ENCODE measurements around the gene RNF14.

The RNF14 gene

DNA sequence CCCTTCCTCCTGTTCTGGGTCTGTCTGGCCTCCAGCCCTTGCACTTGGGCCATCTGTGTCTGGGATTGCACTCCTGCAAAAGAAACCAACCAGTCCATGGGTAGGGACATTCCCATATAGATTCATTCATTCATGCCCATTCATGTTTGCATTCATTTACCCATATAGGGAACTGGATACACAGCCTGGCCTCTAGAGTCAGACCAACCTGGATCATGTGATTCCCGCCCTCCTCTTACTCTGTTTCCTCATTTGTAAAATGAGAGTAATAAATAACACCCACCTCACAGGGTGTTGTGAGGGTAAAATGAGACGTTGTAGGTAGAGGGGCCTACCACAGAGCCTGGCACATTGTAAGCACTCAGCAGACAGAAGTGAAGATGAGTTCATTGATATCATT is 19.4 kb upstream of the RNF14 start:
- no peak for DNase-seq

DNA sequence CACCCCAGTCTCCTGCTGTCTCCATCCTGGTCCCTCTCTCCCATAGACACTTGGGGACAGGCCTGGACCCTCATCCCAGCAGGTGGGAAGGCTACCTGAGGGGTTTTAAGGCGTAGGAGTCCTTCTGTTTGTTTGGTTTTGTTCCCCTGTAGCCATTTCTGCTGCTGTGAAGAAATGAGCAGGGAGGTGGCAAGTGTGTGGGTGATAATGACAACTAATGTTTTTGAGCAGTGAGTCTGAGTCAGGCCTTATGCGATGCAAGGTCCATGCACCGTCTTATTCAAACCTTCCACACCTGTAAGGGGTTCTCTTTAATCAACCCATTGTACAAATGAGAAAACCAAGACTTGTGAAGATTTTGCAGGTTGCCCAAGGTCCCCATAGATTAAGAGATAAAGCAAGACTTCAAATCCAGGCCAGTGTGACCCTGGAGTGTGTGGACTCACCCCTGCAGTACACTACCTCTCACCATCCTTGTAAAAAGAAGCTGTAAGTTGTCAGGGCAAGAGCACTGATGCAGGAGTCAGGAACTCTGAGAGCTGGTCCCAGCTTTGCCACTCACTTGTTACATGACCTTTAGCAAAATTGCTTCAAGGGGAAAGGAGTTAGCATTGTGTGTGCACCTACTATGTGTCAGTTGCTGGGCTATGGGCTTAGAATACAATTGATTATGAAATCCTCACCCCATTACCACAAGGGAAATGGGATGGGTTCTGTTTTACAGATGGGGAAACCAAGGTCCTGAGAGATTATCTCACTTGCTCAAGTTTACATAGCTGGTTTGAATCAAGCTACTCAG is 18.5 kb upstream of the RNF14 start:
- DNase-seq, result no peak

DNA sequence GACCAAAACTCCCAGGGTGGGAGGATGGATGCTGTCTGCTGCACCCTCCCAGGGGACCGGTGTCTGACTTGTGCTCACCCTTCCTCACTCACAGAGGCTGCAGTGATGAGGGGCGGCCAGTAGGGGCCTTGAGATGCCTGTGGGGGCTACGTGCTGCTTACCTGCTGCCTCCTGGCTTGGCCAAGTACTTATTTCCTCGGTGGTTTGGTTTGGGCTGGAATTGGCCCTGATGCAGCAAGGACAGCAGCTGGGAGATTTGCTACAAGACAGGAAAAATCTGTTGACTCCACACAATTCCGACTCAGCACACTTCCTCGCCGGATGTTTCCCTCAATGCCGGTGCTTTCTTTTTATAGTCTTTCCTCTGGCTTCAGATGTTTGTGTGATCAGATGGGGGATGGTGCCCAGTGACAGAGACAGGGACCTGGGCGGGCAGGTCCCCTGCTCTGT is 17.5 kb upstream of the RNF14 start:
- DNase-seq, result peak in 3 of 6 experiments; percentile 3 to 52 (median 5)

DNA sequence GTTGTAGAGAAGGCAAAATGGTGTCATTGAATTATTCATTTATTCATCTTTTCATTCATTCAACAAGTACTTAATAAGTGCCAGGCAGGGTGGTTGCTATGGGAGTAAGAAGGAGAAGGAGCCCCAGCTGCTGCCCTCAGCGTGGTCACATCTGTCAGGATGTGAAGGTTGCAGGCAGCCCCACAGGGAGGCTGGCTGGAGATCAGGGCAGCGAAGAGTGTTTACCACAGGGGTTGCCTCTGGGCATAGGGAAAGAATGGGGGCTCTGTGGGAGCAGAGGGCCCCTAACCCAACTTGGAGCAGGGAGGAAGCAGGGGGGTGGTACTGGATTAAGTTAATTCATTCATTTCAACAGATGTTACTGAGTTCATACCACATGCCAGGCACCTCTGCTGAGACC is 16.9 kb upstream of the RNF14 start:
- no peak for DNase-seq

DNA sequence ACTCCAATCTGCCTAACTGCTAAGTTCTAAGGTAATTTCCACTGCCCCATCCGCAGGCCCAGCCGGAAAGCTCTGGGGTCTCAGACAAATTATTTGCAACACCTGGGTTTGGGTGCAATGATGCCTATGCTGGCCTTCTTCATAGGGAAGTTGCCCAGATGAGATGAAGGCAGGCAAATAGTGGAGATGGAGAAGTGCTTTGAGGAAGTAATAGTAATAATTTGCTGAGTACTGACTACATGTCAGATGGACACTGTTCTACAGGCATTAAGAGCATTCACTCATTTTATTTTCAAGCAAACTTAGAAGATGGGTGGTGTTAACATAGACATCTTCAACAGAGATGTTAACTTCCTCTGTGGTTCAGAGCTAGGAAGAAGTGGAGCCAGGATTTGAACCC is 14.7 kb upstream of the RNF14 start:
- DNase-seq, result no peak

DNA sequence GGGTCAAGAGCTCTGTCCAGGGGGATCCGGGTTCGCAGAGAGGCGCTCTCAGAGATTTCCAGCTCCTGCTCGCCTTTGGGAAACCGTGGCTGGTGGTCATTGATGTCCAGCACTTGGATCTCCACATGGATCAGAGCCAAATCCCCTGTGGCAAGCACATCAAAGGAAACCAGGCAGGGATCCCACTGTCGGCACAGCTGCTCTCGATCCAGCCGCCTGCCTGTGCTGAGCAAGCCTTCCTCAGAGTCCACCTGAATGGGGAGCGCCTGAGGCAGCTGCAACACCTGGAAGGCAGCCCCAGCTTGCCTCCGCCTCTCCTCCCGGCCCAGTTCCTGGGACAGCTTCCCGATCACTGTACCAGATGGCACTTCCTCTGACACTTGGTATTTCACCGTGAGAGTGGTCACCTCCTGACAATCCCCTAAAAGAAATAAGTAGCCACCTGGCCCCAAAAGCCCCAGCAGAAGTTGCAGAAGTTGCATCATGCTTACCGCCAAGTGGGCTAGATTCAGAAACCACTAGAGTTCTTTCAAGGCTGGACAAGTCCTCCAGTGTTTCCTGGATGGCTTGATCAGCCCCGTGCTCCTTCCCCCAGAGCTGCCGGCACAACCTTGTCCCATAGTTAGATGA is 11.4 kb upstream of the RNF14 start:
- DNase-seq, result no peak

DNA sequence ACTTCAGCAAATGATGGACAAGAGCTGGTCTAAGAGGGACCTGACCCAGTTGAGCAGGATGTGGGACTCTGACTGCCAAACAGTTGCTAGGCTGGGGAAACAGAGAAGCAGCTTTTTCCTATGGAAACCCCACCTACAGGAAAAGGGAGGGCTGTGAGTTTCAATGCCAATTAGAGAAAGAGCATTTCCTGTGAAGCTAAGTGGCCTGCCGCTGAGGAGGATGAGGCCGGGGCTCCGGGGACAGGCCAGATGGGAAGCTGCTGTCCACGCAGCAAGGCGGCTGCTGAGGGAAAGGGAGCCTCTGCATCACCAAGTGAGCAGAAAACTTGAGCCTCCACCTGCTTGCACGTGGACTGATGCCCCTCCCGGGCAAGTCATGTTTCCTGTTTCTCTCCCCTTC is 10.8 kb upstream of the RNF14 start, which contains the start of gene PCDH12:
TSS of gene PCDH12 (minus strand) at position 90 of the 400 bp plus-strand sequence. CDS start 351 bp downstream, outside the sequence.
- peak in 1 of 6 experiments; percentile 20 for DNase-seq

DNA sequence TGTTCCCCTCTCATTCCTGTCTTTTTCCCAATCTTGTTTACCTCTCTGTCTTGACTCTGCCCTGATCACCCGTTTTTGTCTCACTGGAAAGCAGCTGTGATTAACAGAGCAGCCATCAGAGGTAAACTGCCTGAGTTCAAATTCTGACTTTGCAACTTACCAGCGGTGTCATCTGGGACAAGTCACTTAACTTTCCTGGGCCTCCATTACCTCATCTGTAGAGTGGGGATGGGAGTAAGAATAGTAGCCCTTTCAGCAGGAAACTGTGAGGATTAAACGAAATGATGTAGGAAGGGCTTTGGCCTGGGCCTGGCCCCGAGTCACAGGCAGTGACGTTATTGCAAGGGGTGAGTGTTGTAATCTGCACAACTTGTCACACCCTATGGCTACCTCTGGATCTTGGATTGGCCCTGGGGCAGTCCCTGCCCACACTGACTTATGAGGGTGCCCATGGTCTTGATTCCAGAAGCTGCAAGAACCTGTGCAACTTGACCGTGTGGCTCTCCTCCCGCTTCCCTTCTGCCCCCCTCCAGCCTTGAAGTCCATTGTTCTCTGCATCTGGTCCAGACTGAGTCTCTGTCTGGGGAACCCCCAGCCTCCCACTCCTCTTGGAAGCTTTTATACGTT is 10.2 kb upstream of the RNF14 start:
- DNase-seq, result peak in 1 of 6 experiments; percentile 14

DNA sequence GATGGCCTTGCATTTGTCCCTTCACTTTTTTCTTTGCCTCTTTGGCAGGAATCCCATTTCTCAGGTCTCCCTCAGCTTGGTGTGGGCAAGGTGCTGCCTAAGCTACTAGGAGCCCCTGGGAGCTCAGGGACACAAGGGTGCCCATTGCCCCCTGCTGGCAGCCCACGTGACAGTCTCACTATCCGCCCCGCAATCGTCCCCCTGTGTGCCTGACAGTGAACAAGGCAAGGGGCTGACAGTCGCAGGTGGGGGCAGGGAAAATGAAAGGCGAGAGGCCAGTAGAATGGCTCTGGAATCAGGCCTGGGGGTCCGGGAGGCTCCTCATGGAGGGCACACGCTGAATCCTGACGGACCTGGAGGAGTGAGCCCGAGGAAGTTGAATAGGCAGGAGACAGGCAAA is 8.9 kb upstream of the RNF14 start:
- DNase-seq, result peak in 3 of 6 experiments; percentile 7 to 15 (median 11)

DNA sequence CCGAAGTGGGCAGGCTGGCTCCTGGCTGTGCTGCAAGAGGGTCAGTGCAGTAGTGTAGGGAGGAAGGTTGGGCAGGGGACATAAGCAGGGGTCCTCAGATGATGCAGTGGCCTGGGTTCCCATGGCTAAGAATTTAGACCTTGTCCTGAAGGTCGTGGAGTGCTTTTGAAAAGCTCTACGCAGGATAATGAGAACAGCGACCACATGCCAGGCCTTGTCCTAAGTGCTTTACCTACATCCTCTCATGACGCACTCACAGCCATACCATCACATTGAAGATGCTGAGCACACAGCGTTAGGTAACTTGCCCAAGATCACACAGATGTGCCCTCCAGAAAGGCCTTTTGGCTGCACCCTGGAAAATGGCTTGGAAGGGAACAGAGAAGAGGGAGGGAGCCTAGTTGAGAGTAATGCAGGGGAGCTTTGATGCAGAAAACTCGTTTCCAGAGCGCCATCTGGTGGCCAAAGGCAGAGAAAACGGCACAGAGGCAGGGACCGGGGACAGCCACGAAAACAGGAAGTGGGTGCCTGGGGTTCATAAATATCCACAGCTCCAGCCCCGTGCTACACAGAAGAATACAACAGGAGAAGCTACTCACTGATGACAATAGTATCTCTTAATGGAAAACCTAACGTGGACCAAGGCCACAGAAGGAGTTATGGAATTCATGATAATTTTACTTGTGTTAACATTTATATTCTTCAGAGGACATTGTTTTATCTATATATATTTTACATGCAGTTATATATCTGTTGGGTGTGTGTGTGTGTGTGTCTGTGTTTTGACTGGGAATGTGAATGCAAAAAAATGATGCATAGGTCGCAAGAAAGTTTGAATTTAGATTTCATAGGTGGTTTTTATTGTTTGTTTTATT is 8.2 kb upstream of the RNF14 start:
- DNase-seq, result peak; percentile 74 to 94 (median 84)

DNA sequence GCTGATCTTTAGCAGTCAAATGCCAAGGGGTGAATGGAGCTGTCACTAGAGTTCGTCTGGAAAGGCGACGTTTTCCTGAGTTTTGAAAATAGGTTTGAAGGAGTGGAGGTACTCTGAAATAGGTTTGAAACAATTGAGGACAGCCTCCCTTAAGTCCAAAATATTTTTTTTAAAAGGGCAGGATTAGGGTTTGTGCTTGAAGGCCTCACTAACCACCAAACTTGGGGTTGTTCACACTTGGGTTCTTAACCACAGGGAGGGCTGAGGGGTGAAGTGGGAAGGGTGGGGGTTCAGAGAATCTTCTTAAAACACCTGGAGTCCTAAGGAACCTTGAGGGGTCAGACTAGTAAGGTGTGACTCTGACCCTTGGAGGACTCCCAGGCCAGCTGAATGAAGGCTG is 7.4 kb upstream of the RNF14 start:
- DNase-seq, result no peak

DNA sequence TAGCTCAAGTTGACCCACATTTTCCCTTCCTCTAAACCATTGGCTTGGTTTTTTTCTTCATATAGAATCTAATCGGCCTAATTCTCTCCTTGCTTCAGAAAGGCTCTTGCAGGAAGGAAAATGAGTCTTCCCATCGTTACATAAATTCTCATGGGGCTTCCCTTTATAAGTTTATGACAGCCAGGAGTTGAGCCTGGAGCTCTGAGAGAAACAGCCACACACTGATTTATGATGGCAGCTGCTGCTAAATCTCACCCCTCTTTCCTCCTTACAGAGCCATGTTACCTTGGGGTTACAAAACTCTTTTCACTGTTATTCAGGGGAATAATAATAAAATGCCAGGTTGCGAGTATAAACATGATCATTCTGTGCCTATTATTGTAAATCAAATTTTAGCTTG is 5.2 kb upstream of the RNF14 start:
- no peak for DNase-seq

DNA sequence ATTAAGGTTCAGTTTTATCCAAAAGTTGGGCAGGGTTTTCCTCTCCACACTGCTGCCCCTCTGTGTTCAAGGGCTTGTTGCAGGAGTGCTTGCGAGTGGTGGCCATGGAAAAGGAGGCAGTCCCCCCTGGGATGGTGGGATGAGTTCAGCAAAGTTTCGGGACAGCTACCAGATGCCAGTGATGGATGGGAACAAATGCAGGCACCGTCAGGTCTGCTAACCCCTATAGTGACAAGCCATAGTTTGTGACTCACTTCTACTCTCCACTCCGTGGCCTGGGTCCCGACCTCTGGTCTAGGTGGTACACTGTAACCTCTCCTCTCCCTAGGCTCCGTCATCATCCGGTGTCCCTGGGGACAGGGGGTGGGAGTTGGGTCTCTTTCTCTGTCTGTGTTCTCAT is 3.8 kb upstream of the RNF14 start:
- no peak for DNase-seq

DNA sequence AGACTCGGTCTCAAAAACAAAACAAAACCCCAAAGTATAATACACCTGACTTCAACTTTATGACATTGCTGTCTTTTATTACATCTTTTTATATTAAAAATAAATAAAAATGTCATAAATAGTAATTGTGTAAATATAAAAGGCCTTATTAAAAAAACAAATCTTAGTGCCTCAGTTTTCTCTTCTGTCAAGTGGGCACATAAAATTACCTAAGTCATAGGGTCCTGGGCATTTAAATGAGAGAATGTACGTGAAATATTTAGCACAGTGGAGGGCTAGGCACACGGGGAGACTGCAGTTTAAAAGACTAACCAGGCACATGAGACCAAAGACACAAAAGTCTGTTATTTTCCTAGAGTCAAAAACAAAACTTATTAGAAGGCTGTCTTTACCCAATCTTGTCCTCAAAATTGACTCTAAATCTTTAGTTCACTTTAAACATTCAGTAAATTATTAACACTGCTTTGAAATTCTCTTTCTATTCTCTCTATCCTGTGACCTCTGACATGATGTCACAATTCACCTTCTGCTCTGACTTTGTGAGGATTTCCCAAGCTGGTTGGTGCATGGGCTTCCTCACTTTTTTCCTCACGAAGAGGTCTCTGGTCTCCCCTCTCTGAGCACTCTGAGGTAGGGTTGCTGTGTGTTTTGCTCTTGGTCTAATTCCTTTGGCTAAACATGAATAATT is 2.5 kb upstream of the RNF14 start:
- no peak for DNase-seq

DNA sequence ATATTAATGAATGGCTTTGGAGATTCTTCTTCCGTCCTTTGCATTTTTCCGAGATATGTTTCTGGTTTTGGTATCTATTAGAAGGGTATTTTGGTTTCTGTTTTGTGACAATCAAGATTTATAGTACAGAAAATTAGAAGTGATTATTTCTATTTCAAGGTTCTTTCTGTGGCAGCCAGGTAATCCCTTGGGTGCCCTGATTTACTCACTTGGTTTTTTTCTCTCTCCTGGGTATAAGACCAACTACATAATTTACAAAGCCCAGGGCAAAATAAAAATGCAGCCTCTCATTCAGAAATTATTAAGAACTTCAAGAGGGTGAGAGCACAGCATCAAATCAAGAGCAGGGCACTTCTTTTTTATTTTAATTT is 2.0 kb upstream of the RNF14 start:
- DNase-seq, result no peak

DNA sequence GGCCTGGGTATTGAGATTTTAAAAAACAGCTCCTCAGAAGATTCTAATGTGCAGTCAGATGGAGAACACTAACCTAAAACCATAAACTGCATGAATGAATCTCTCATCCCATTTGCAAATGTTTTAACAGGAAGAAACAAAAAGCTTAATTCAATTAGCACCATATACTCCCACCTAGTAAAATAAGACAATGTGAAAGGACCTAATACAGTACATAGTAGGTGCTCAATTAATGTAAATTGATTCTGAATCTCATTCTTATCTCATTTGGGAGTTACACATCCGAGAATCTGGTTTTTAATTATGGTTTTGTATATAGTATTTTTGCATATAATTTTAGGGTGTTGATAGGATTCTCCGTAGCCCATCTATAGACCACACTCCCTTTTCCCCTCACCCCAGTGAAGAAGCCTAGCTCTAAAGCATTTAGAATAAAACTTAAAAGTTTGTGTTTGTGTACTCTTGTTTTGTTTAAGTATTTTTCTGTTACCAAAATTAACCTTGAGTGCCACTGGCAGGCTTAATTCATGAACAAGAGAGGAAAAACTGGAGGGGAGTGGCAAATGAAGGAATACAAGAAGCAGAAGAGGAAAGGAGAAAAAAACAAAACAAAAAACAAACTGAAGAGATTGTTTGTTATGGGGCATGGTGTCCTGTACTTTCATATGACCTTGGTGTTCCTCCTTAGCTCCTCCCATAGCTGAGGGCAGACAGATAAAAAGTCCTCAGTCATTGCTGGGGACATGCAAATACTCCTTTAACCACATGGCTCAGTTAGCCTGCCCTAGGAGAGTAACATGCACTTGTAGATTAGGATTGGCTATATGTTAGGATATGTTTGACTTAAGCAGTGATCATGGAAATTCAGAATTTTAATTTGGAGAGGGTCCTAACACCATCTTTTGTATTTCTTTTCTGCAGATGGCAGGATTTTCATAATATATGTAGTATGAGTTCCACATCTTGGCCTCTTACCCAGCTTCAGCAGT is 1.2 kb downstream of the RNF14 start:
- DNase-seq, result no peak

DNA sequence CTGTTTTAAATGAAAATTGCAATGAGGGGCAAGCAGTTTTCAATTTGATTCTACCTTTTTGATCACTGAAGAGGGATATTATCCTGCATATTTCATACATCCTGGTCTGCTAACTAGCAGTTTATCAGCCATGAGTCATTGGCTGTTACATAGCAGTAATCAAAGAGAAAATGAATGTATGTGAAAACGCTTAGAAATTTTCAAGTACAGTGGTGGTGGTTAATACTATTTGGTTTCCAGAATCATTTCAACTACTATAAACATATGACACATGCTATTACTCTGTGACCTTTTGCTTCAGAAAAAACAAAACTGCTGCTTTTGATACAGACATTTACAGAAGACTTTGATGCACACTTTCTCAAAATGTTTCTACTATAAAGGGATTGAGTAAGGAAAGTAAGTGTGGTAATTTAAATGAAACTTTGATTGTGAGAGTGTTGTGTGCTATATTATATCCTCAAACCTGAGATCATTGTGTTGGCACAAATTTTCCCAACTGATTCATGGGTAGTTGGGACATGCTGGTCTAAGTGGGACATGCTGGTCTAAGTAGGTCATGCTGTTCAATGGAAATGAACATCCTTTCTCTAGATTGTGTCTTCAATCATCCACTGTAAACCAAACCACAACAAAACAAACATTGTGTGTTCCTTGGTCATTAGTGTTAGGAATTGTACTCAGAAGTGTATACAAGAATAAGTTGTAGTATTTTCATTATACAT is 5.1 kb downstream of the RNF14 start:
- DNase-seq, result no peak

DNA sequence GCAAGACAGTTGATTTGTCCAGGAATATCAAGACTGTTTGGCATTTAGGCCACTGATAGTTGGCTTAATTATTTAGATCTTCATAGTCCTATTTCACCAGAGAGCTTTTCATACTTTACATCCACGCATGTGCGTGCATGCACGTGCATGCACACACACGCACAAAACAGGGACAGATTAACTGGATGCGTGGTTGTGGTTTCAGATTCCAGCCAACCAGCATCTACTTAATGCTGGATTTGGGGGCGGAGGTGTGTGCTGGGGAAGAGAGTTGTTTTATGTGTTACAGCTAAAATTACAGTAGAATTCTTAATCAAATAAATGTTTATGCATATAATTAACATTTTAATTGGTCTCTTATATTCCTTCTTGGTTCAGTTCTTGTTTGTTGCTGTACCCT is 7.3 kb downstream of the RNF14 start:
- no peak for DNase-seq

DNA sequence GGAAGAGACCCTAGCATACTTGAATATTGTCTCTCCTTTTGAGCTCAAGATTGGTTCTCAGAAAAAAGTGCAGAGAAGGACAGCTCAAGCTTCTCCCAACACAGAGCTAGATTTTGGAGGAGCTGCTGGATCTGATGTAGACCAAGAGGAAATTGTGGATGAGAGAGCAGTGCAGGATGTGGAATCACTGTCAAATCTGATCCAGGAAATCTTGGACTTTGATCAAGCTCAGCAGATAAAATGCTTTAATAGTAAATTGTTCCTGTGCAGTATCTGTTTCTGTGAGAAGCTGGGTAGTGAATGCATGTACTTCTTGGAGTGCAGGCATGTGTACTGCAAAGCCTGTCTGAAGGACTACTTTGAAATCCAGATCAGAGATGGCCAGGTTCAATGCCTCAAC is 9.5 kb downstream of the RNF14 start:
- no peak for DNase-seq

DNA sequence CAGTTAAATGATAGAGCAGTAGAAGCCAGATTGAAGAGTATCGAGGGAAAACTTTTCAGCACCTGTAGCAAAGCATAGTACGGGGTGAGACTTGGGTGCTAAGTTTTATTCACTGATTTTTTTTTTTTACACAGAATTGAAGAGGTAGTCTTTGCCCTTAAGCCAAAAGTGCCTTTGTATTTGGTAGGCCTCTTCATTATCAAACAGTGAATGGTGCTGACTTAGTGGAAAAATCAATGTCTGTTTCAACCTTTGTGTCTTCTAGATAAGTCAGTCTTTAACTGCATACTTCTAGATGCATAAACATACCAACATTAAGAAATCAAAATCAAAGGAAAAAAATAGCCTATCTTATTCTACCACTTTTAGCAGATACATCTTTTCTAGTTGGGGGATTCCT is 13.7 kb downstream of the RNF14 start:
- DNase-seq, result no peak
